ENCODE measurements around the gene CSNK1A1.

DNA sequence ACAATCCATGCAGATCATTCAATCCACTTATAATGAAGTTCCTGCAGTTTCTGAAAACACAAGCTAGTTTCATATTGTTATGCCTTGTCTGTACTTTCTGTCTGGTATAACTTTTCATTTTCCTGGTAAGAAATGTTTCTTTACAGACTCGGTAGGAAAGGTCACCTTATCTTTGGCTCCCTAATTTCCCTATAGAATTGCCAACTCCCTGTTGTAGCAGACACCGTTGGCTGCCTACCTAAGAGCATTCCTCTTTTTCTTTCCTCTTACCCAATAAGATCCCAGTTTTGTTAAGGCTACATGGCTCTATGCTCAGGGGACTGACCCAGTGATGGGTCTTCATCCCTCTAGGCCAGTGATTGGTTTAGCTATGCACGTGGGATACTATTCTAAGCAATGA is 23.9 kb upstream of the CSNK1A1 start:
- no peak for TF ChIP-seq REST (IDR thresholded peaks at IDR 0.05; ENCODE audit: low read depth)
- TF ChIP-seq RAD21 (IDR thresholded peaks at IDR 0.05; ENCODE audit: low read depth) = no peak

Measured in Ishikawa (cell line).